RWPE2 (cell line): ENCODE measurements around the gene SHPK.
A peak's percentile ranks its signal among the peaks of the same experiment; 100 is the strongest.

Source experiments
- ATAC-seq: fragments of 200-7000 bp; cut with Tn5 transposase; 3 replicates; pipeline ENCODE4 v1.9.1; 2021; ENCODE audit warnings: low read depth
- DNase-seq: peaks from one replicate; pipeline ENCODE4 v3.0.0-alpha.2; 2020; ENCODE audit warnings: low spot score
- H3K27ac ChIP-seq: fragments of 450-650 bp; 2 replicates; pipeline ENCODE4 v1.5.1; 2017; ENCODE audit warnings: mild to moderate bottlenecking; ENCODE audit not compliant: poor library complexity, severe bottlenecking
- H3K27me3 ChIP-seq: fragments of 250-450 bp; sonication (Bioruptor Pico); 2 replicates; pipeline ENCODE4 v1.5.1; 2021; ENCODE audit warnings: mild to moderate bottlenecking, moderate library complexity; ENCODE audit not compliant: insufficient read depth, poor library complexity, severe bottlenecking
- H3K36me3 ChIP-seq: fragments of 250-450 bp; sonication (Bioruptor Pico); 2 replicates; pipeline ENCODE4 v1.5.1; 2020; ENCODE audit warnings: low read depth, mild to moderate bottlenecking, moderate library complexity
- H3K4me1 ChIP-seq: fragments of 250-450 bp; sonication (Bioruptor Pico); 2 replicates; pipeline ENCODE4 v1.5.1; 2021; ENCODE audit warnings: mild to moderate bottlenecking, moderate library complexity; ENCODE audit not compliant: insufficient read depth, poor library complexity, severe bottlenecking
- H3K4me3 ChIP-seq: fragments of 250-450 bp; sonication (Bioruptor Pico); 2 replicates; pipeline ENCODE4 v1.5.1; 2021; ENCODE audit warnings: mild to moderate bottlenecking, moderate library complexity; ENCODE audit not compliant: severe bottlenecking
- H3K9me3 ChIP-seq: fragments of 250-450 bp; sonication (Bioruptor Pico); 2 replicates; pipeline ENCODE4 v1.5.1; 2021; ENCODE audit warnings: mild to moderate bottlenecking, moderate library complexity; ENCODE audit not compliant: severe bottlenecking
- TF ChIP-seq, protein P1 (sequence below): fragments of 450-650 bp; IDR thresholded peaks from one replicate; pipeline ENCODE4 v1.5.1; 2017; ENCODE audit warnings: mild to moderate bottlenecking, moderate library complexity; ENCODE audit not compliant: poor library complexity, severe bottlenecking

Gene SHPK

DNA sequence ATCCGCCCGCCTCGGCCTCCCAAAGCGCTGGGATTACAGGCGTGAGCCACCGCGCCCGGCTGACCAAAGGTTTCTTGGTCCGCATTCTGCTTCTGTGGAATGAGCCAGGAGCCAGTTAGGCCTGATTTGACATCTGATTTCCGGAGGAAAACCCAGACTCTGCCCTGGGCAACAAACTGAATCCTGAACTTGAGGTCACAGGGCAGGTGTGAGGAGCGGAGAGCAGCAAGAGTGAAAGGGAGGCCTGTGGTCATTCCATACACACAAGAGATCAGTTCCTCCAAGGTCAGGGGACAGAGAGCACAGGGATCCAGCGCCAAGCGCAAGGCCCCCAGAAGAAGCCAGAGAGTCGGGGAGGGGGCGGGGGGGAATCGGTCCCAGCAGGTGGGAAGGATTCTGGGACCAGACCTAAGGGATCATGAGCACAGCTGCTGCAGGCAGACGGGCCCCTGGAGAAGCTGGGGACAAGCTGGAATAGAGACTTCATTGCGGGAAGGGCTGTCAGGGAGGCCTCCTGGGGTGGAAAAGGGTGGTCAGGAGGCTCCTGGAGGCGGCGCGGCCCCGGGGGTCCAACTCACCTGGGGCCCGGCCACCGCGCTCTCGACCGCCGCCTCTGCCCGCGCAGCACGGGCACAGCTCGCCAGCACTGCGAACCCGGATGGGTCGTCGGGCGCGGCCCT is 436 bp downstream of the SHPK start:
- Histone ChIP-seq H3K27me3 (no peaks in the 10 kb centered on the region), H3K4me1 (peaks cover 7% of the 10 kb centered on the region), H3K4me3 (peak overlapping the region; percentile 90), H3K27ac (peak overlapping the region; percentile 67), H3K36me3 (0 out of 2 replicates have a peak, but pooled peaks cover 7% of the 10 kb centered on the region), H3K9me3 (no peaks in the 10 kb centered on the region)
- TF ChIP-seq, protein P1, sequence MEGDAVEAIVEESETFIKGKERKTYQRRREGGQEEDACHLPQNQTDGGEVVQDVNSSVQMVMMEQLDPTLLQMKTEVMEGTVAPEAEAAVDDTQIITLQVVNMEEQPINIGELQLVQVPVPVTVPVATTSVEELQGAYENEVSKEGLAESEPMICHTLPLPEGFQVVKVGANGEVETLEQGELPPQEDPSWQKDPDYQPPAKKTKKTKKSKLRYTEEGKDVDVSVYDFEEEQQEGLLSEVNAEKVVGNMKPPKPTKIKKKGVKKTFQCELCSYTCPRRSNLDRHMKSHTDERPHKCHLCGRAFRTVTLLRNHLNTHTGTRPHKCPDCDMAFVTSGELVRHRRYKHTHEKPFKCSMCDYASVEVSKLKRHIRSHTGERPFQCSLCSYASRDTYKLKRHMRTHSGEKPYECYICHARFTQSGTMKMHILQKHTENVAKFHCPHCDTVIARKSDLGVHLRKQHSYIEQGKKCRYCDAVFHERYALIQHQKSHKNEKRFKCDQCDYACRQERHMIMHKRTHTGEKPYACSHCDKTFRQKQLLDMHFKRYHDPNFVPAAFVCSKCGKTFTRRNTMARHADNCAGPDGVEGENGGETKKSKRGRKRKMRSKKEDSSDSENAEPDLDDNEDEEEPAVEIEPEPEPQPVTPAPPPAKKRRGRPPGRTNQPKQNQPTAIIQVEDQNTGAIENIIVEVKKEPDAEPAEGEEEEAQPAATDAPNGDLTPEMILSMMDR = no peak
- DNase-seq (no peak), ATAC-seq (no peak)

DNA sequence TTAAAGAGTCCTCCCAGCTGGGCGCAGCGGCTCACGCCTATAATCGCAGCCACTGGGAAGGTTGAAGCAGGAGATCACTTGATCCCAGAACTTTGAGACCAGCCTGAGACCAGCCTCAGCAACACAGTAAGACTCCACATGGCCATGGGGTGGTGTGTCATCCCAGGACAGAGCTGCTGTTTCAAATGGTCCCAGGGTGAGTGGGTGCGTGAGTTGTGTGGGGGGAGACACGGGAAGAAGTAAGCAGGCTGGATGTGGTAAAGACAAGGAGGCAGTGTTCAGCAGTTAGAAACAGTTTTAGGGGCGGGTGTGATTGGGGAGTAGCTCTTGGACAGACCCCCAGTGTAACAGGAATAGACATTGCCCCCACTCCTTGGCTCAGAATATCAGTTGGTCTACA is 3.8 kb downstream of the SHPK start:
- no peaks in the 10 kb centered on the region for H3K27me3 ChIP-seq
- no peak overlapping the region for H3K4me3 ChIP-seq
- no peak for ATAC-seq
- peaks cover 23% of the 10 kb centered on the region for H3K36me3 ChIP-seq
- peaks cover 7% of the 10 kb centered on the region for H3K4me1 ChIP-seq
- TF ChIP-seq, protein P1 = no peak
- no peak overlapping the region for H3K27ac ChIP-seq
- no peak for DNase-seq
- no peaks in the 10 kb centered on the region for H3K9me3 ChIP-seq

DNA sequence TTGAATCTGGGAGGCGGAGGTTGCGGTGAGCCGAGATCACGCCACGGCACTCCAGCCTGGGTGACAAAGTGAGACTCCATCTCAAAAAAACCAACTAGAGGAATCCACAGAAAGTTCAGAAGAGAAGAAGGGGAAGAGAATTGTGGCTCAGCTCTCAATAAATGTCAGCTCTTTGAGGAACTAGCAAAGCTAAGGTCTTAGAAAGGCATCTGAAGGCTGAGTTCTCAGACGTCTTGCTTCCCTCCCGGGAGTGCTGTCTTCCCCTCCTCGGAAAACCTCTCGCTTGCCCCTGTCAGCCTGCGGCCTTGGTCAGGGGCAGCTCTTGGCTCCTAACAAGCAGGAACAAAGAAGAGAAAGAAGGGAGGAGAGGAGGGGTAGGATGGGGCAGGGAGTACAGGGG is 5.3 kb downstream of the SHPK start:
- no peak overlapping the region for H3K27ac ChIP-seq
- DNase-seq = no peak
- H3K4me1 ChIP-seq = peaks cover 7% of the 10 kb centered on the region
- no peaks in the 10 kb centered on the region for H3K9me3 ChIP-seq
- TF ChIP-seq, protein P1 = no peak
- H3K27me3 ChIP-seq = no peaks in the 10 kb centered on the region
- ATAC-seq = no peak
- no peak overlapping the region for H3K4me3 ChIP-seq
- H3K36me3 ChIP-seq = peaks cover 34% of the 10 kb centered on the region

DNA sequence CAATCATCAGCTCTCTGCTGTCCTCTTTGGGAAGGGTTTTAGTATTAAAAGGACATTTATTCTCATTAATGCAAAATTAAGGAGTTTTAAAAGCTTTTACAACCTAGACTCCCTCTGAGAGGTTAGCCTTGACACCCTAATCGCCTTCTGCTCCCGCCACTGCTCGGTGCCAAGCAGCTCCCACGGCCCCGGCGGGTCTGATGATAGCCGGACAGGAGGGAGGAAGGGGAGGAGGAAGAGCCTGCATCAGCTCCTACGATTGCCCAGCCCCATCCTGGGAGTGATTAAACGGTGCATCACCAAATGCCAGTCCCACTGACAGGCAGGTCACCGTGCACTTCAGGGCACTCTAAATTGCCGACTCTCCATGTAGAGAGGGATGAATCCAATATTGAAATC is 8.3 kb downstream of the SHPK start:
- Histone ChIP-seq H3K4me3 (no peak overlapping the region), H3K27me3 (no peaks in the 10 kb centered on the region), H3K36me3 (peaks cover 52% of the 10 kb centered on the region), H3K27ac (no peak overlapping the region), H3K9me3 (no peaks in the 10 kb centered on the region), H3K4me1 (no peaks in the 10 kb centered on the region)
- DNase-seq = no peak
- TF ChIP-seq, protein P1 = no peak
- no peak for ATAC-seq
